HCT116 (cell line): Measurements from ENCODE around the gene THSD7B. TPM values are rescaled to one million over a fixed set of nuclear protein-coding genes. Genes with fewer than 3 reads are reported as not detected.

Experiments used
- ATAC-seq: fragments of 200-7000 bp; cut with Tn5 transposase; 2 replicates; pipeline ENCODE4 v1.9.1; 2020; ENCODE audit warnings: mild to moderate bottlenecking, moderate library complexity
- BruUV-seq: library from RNA; stranded (reverse); fragments of 400-500 nt; replicated peaks from 2 replicates; lab custom pipeline; 2021; lab: Mats Ljungman, UMichigan
- CTCF ChIA-PET: fragments of 300-600 bp; sonication (Branson Sonifier 250); formaldehyde crosslinking; loops from one replicate; lab custom pipeline; 2021; ENCODE audit warnings: antibody characterized with exemption; lab: Charles Lee
- POLR2A ChIA-PET: fragments of 300-600, 350-600 bp; sonication (Branson Sonifier 250); formaldehyde crosslinking; loops from one replicate; lab custom pipeline; 2021; ENCODE audit warnings: antibody characterized with exemption; lab: Charles Lee
- RAD21 ChIA-PET, 2 experiments: fragments of 300-600 bp; sonication (Branson Sonifier 250); formaldehyde crosslinking; loops; one replicate each; lab custom pipeline; 2023; ENCODE audit warnings: low total read pairs in 2 of 2; ENCODE audit not compliant: uncharacterized antibody in 2 of 2, unreplicated experiment in 2 of 2, low non-redundant PET in 1 of 2; lab: Charles Lee
- DNase-seq: peaks from one replicate; pipeline ENCODE4 v3.0.0-alpha.2; 2010; ENCODE audit warnings: low read depth, low spot score
- H2AFZ ChIP-seq: fragments of 200-600 bp; shearing (Covaris generic), sonication (generic); 2 replicates; pipeline ENCODE4 v1.6.1; 2017; ENCODE audit warnings: low read depth, mixed run types, mixed read lengths, antibody characterized with exemption, low read length; ENCODE audit not compliant: poor library complexity, severe bottlenecking
- H3K27ac ChIP-seq: 2 replicates; pipeline ENCODE4 v1.5.1; 2012; ENCODE audit warnings: low read depth, low read length
- H3K27me3 ChIP-seq: fragments of 200-600 bp; sonication (generic); 2 replicates; pipeline ENCODE4 v1.6.1; 2016; ENCODE audit warnings: mixed run types, low read length, mixed read lengths; ENCODE audit not compliant: insufficient read depth
- H3K36me3 ChIP-seq, 2 experiments: fragments of 200-500 bp in 1 of 2; fragments of 200-600 bp in 1 of 2; sonication (Bioruptor generic) in 1 of 2; sonication (generic) in 1 of 2; 2 replicates each; pipeline versions ENCODE4 v1.5.1 to v1.6.1; 2014 to 2016; ENCODE audit warnings: low read length in 2 of 2, inconsistent platforms in 1 of 2, mixed read lengths in 1 of 2, mixed run types in 1 of 2; ENCODE audit not compliant: insufficient read depth in 2 of 2, control insufficient read depth in 1 of 2
- H3K4me1 ChIP-seq, 2 experiments: fragments of 200-600 bp in 1 of 2; sonication (generic) in 1 of 2; 2 replicates each; pipeline versions ENCODE4 v1.5.1 to v1.6.1; 2012 to 2017; ENCODE audit warnings: low read length in 2 of 2, inconsistent platforms in 1 of 2, mild to moderate bottlenecking in 1 of 2, mixed read lengths in 1 of 2, mixed run types in 1 of 2, moderate library complexity in 1 of 2; ENCODE audit not compliant: insufficient read depth in 2 of 2, control insufficient read depth in 1 of 2
- H3K4me2 ChIP-seq: fragments of 200-600 bp; sonication (generic); 2 replicates; pipeline ENCODE4 v1.6.1; 2017; ENCODE audit warnings: mixed run types, low read length, mixed read lengths
- H3K4me3 ChIP-seq, 2 experiments: fragments of 200-600 bp in 1 of 2; sonication (generic) in 1 of 2; replicated peaks in 1 of 2; 2 replicates each; pipeline ENCODE4 v1.5.1; 2011 to 2016; ENCODE audit warnings: low read length in 2 of 2, control low read depth in 1 of 2, low read depth in 1 of 2, mild to moderate bottlenecking in 1 of 2, mixed read lengths in 1 of 2, mixed run types in 1 of 2
- H3K79me2 ChIP-seq: fragments of 200-600 bp; sonication (generic); 2 replicates; pipeline ENCODE4 v1.6.1; 2017; ENCODE audit warnings: mild to moderate bottlenecking, mixed run types, low read length, moderate library complexity, mixed read lengths; ENCODE audit not compliant: insufficient read depth
- H3K9ac ChIP-seq: fragments of 200-600 bp; sonication (generic); 2 replicates; pipeline ENCODE4 v1.6.1; 2016; ENCODE audit warnings: low read length, mixed read lengths
- H3K9me2 ChIP-seq: fragments of 200-600 bp; sonication (generic), shearing (Covaris generic); 2 replicates; pipeline ENCODE4 v1.6.1; 2017; ENCODE audit warnings: mixed run types, mild to moderate bottlenecking, moderate library complexity; ENCODE audit not compliant: insufficient read depth
- H3K9me3 ChIP-seq, 2 experiments: fragments of 200-500 bp in 1 of 2; fragments of 200-600 bp in 1 of 2; sonication (Bioruptor generic) in 1 of 2; sonication (generic) in 1 of 2; 2 replicates each; pipeline ENCODE4 v1.6.1; 2014 to 2017; ENCODE audit warnings: low read length in 2 of 2, mixed read lengths in 2 of 2, inconsistent platforms in 1 of 2, low read depth in 1 of 2, mild to moderate bottlenecking in 1 of 2, mixed run types in 1 of 2, moderate library complexity in 1 of 2; ENCODE audit not compliant: control insufficient read depth in 1 of 2, insufficient read depth in 1 of 2
- H4K20me1 ChIP-seq: fragments of 200-600 bp; sonication (generic), shearing (Covaris generic); 2 replicates; pipeline ENCODE4 v1.6.1; 2017; ENCODE audit warnings: mixed run types, mild to moderate bottlenecking, moderate library complexity; ENCODE audit not compliant: insufficient read depth
- ATF3 ChIP-seq: IDR thresholded peaks from 2 replicates; pipeline ENCODE4 v1.6.1; 2012
- CBX3 ChIP-seq: IDR thresholded peaks from 2 replicates; pipeline ENCODE4 v1.6.1; 2012; ENCODE audit warnings: low read depth
- CEBPB ChIP-seq: IDR thresholded peaks from 2 replicates; pipeline ENCODE4 v1.6.1; 2012; ENCODE audit warnings: low read depth
- EGR1 ChIP-seq: IDR thresholded peaks from 2 replicates; pipeline ENCODE4 v1.6.1; 2012; ENCODE audit warnings: low read depth
- ELF1 ChIP-seq: IDR thresholded peaks from 2 replicates; pipeline ENCODE4 v1.6.1; 2012; ENCODE audit warnings: low read depth, borderline replicate concordance
- EZH2phosphoT487 ChIP-seq: fragments of 200-600 bp; IDR thresholded peaks from 2 replicates; pipeline ENCODE4 v1.6.1; 2018; ENCODE audit warnings: antibody characterized with exemption, borderline replicate concordance
- FOSL1 ChIP-seq: IDR thresholded peaks from 2 replicates; pipeline ENCODE4 v1.6.1; 2012; ENCODE audit warnings: low read depth
- JUND ChIP-seq: IDR thresholded peaks from 2 replicates; pipeline ENCODE4 v1.6.1; 2012
- MAX ChIP-seq: IDR thresholded peaks from 2 replicates; pipeline ENCODE4 v1.6.1; 2012
- POLR2A ChIP-seq: IDR thresholded peaks from 2 replicates; pipeline ENCODE4 v1.7.0; 2011; ENCODE audit warnings: borderline replicate concordance; ENCODE audit not compliant: insufficient read depth, insufficient read length; ENCODE audit errors: extremely low read depth
- RAD21 ChIP-seq: IDR thresholded peaks from 2 replicates; pipeline ENCODE4 v1.6.1; 2012; ENCODE audit warnings: low read depth, mild to moderate bottlenecking
- SIN3A ChIP-seq: IDR thresholded peaks from 2 replicates; pipeline ENCODE4 v1.6.1; 2012; ENCODE audit warnings: low read depth
- SP1 ChIP-seq: IDR thresholded peaks from 2 replicates; pipeline ENCODE4 v1.6.1; 2012; ENCODE audit warnings: low read depth
- SRF ChIP-seq: IDR thresholded peaks from 2 replicates; pipeline ENCODE4 v1.6.1; 2012; ENCODE audit warnings: low read depth
- TCF7L2 ChIP-seq: IDR thresholded peaks from 2 replicates; pipeline ENCODE4 v1.7.0; 2011; ENCODE audit warnings: borderline replicate concordance, inconsistent platforms; ENCODE audit not compliant: insufficient read depth, insufficient read length; ENCODE audit errors: extremely low read depth
- YY1 ChIP-seq: IDR thresholded peaks from 2 replicates; pipeline ENCODE4 v1.6.1; 2011; ENCODE audit warnings: low read length, low read depth, moderate library complexity, mild to moderate bottlenecking; ENCODE audit not compliant: insufficient replicate concordance; ENCODE audit errors: extremely low read depth
- ZFX ChIP-seq: fragments of 450-650 bp; IDR thresholded peaks from 2 replicates; pipeline ENCODE4 v1.6.1; 2017
- intact Hi-C: fragments of 100-400 bp; cut with micrococcal nuclease; formaldehyde crosslinking; loops from 2 replicates; pipeline ENCODE4 v1.10.0; 2022
- total RNA-seq: library from RNA; stranded (reverse); gene quantifications from one replicate; pipeline ENCODE4 v1.2.1, GENCODE V29; 2021; ENCODE audit not compliant: unreplicated experiment
- TF ChIP-seq, protein P1 (sequence below): IDR thresholded peaks from 2 replicates; pipeline ENCODE4 v1.6.1; 2012; ENCODE audit warnings: low read depth
- TF ChIP-seq, protein P2 (sequence below), 3 experiments: fragments of 200-600 bp in 1 of 3; sonication (generic) in 1 of 3; IDR thresholded peaks in 2 of 3; conservative IDR thresholded peaks in 1 of 3; 2 replicates each; pipeline ENCODE4 v1.5.1; 2012 to 2017; ENCODE audit warnings: low read depth in 2 of 3, low read length in 2 of 3, antibody characterized with exemption in 1 of 3, borderline replicate concordance in 1 of 3, control low read depth in 1 of 3, mild to moderate bottlenecking in 1 of 3, mixed read lengths in 1 of 3, mixed run types in 1 of 3, moderate library complexity in 1 of 3; ENCODE audit not compliant: insufficient read depth in 1 of 3
- TF ChIP-seq, protein P3 (sequence below): IDR thresholded peaks from 2 replicates; pipeline ENCODE4 v1.6.1; 2011; ENCODE audit warnings: mild to moderate bottlenecking, low read length, moderate library complexity; ENCODE audit not compliant: insufficient replicate concordance; ENCODE audit errors: extremely low read depth

The THSD7B gene
- total RNA-seq, 1 experiment from 2014 or later = not detected

DNA sequence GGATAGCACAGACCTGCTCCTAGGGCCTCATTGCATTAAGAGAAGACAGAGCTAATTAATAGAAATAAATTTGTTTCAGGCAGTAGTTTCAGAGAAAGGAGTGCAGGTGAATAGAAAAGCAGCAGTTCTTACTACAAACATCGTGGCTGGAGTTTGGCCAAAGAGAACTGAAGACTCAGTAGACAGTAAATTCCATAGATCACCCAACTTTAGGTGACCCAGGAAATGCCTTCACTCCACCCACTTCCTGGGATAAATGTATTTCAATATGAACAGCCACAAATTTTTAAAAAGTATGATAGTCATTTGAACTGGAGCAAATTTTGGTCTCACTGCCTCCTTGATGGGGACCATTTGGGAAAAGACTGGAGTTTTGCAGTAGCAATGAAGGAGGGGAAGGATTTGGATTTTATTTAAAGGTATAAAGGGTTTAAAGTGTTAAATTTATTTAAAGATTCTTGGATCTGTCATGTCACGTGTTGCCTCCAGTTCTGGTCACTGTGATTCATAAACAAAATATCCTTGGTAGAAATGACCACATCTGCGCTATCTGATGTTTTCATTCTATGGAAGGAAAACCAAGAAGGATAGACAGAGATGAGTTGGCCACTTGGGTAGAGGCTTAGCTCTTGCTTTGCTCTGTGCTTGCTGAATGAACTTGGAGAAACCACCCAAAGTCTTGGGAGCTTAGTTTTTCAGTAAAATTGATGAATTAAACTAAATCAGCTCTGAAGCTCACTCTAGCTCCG lies 390.2 kb downstream of the THSD7B start:
- ChIA-PET CTCF (no interaction called here), POLR2A (no interaction called here), RAD21 (no interaction called here)
- no peaks in the 10 kb centered on the region for H3K9me2 ChIP-seq
- ATAC-seq (no peak), DNase-seq (no peak)
- TF ChIP-seq JUND (no peak), POLR2A (no peak), SRF (no peak), EZH2phosphoT487 (no peak), YY1 (no peak), FOSL1 (no peak), SIN3A (no peak), EGR1 (no peak), CEBPB (no peak), SP1 (no peak), RAD21 (no peak), MAX (no peak), ATF3 (no peak), ELF1 (no peak), ZFX (no peak), TCF7L2 (no peak), CBX3 (no peak)
- TF ChIP-seq, protein P1, sequence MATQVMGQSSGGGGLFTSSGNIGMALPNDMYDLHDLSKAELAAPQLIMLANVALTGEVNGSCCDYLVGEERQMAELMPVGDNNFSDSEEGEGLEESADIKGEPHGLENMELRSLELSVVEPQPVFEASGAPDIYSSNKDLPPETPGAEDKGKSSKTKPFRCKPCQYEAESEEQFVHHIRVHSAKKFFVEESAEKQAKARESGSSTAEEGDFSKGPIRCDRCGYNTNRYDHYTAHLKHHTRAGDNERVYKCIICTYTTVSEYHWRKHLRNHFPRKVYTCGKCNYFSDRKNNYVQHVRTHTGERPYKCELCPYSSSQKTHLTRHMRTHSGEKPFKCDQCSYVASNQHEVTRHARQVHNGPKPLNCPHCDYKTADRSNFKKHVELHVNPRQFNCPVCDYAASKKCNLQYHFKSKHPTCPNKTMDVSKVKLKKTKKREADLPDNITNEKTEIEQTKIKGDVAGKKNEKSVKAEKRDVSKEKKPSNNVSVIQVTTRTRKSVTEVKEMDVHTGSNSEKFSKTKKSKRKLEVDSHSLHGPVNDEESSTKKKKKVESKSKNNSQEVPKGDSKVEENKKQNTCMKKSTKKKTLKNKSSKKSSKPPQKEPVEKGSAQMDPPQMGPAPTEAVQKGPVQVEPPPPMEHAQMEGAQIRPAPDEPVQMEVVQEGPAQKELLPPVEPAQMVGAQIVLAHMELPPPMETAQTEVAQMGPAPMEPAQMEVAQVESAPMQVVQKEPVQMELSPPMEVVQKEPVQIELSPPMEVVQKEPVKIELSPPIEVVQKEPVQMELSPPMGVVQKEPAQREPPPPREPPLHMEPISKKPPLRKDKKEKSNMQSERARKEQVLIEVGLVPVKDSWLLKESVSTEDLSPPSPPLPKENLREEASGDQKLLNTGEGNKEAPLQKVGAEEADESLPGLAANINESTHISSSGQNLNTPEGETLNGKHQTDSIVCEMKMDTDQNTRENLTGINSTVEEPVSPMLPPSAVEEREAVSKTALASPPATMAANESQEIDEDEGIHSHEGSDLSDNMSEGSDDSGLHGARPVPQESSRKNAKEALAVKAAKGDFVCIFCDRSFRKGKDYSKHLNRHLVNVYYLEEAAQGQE = no peak
- TF ChIP-seq, protein P2, sequence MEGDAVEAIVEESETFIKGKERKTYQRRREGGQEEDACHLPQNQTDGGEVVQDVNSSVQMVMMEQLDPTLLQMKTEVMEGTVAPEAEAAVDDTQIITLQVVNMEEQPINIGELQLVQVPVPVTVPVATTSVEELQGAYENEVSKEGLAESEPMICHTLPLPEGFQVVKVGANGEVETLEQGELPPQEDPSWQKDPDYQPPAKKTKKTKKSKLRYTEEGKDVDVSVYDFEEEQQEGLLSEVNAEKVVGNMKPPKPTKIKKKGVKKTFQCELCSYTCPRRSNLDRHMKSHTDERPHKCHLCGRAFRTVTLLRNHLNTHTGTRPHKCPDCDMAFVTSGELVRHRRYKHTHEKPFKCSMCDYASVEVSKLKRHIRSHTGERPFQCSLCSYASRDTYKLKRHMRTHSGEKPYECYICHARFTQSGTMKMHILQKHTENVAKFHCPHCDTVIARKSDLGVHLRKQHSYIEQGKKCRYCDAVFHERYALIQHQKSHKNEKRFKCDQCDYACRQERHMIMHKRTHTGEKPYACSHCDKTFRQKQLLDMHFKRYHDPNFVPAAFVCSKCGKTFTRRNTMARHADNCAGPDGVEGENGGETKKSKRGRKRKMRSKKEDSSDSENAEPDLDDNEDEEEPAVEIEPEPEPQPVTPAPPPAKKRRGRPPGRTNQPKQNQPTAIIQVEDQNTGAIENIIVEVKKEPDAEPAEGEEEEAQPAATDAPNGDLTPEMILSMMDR (IDR thresholded peaks at IDR 0.05 in 2 of 3, conservative IDR thresholded peaks at IDR 0.05 in 1 of 3; ENCODE audit: borderline replicate concordance in 1 of 3, insufficient read depth in 1 of 3, low read depth in 2 of 3, low read length in 2 of 3) = no peak
- TF ChIP-seq, protein P3, sequence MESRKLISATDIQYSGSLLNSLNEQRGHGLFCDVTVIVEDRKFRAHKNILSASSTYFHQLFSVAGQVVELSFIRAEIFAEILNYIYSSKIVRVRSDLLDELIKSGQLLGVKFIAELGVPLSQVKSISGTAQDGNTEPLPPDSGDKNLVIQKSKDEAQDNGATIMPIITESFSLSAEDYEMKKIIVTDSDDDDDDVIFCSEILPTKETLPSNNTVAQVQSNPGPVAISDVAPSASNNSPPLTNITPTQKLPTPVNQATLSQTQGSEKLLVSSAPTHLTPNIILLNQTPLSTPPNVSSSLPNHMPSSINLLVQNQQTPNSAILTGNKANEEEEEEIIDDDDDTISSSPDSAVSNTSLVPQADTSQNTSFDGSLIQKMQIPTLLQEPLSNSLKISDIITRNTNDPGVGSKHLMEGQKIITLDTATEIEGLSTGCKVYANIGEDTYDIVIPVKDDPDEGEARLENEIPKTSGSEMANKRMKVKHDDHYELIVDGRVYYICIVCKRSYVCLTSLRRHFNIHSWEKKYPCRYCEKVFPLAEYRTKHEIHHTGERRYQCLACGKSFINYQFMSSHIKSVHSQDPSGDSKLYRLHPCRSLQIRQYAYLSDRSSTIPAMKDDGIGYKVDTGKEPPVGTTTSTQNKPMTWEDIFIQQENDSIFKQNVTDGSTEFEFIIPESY = no peak
- no TSS peak for BruUV-seq
- H3K9ac ChIP-seq = no peak overlapping the region
- H3K27me3 ChIP-seq = no peaks in the 10 kb centered on the region
- intact Hi-C loops = no loop called here
- H3K4me3 ChIP-seq = no peak overlapping the region
- H3K27ac ChIP-seq = no peak overlapping the region
- no peak overlapping the region for H3K4me2 ChIP-seq
- no peak overlapping the region for H2AFZ ChIP-seq
- peaks cover 0 to 13% of the 10 kb centered on the region in 2 experiments; a peak in 2 of 4 replicates for H3K9me3 ChIP-seq
- H3K79me2 ChIP-seq = no peaks in the 10 kb centered on the region
- H3K36me3 ChIP-seq = no peaks in the 10 kb centered on the region
- no peaks in the 10 kb centered on the region for H3K4me1 ChIP-seq
- H4K20me1 ChIP-seq = no peaks in the 10 kb centered on the region
